HG02571 (cell line): ENCODE results near the gene RHOF.
"Not testable (repeated sequence)": the region's sequence is repeated elsewhere in the genome, so short reads cannot be mapped to it uniquely, and the experiment has no call there.

Source experiments
- ATAC-seq: cut with Tn5 transposase; IDR thresholded peaks from one replicate; pipeline ENCODE4 v1.9.1; 2021; ENCODE audit warnings: mild to moderate bottlenecking, moderate library complexity; ENCODE audit not compliant: unreplicated experiment

Gene RHOF

GRCh38 chr12:121793838-121794533, 498 bp upstream of the RHOF start:
- peak; percentile 43 for ATAC-seq

- no peak for ATAC-seq
Measured at GRCh38 chr12:121792607-121793439, 665 bp downstream of the RHOF start.

GRCh38 chr12:121791671-121792551, 1.6 kb downstream of the RHOF start:
- ATAC-seq, result no peak

- not testable (repeated sequence) for ATAC-seq
Measured at GRCh38 chr12:121790785-121791184, 2.7 kb downstream of the RHOF start.

GRCh38 chr12:121789800-121790728, 3.4 kb downstream of the RHOF start:
- ATAC-seq, result peak; percentile 34

- no peak for ATAC-seq
Measured at GRCh38 chr12:121789233-121789781, 4.2 kb downstream of the RHOF start.

GRCh38 chr12:121788176-121788818, 5.2 kb downstream of the RHOF start:
- ATAC-seq, result no peak

GRCh38 chr12:121787063-121788025, 6.1 kb downstream of the RHOF start:
- no peak for ATAC-seq

- no peak for ATAC-seq
Measured at GRCh38 chr12:121786440-121786825, 7.1 kb downstream of the RHOF start.

GRCh38 chr12:121784460-121784859, 9.0 kb downstream of the RHOF start:
- no peak for ATAC-seq

GRCh38 chr12:121783766-121784165, 9.7 kb downstream of the RHOF start:
- no peak for ATAC-seq

GRCh38 chr12:121781998-121782979, 11.2 kb downstream of the RHOF start:
- ATAC-seq, result peak; percentile 53

GRCh38 chr12:121781484-121781997, 11.9 kb downstream of the RHOF start:
- ATAC-seq, result no peak

- ATAC-seq, result no peak
Measured at GRCh38 chr12:121780429-121780828, 13.1 kb downstream of the RHOF start.

GRCh38 chr12:121779422-121779895, 14.0 kb downstream of the RHOF start:
- ATAC-seq, result no peak

- ATAC-seq, result no peak
Measured at GRCh38 chr12:121778567-121779421, 14.7 kb downstream of the RHOF start.
